ENCODE data around the gene FAM117A.

- TF ChIP-seq POLR2A (IDR thresholded peaks at IDR 0.05; ENCODE audit: low read length): no peak
- TF ChIP-seq, protein P1, sequence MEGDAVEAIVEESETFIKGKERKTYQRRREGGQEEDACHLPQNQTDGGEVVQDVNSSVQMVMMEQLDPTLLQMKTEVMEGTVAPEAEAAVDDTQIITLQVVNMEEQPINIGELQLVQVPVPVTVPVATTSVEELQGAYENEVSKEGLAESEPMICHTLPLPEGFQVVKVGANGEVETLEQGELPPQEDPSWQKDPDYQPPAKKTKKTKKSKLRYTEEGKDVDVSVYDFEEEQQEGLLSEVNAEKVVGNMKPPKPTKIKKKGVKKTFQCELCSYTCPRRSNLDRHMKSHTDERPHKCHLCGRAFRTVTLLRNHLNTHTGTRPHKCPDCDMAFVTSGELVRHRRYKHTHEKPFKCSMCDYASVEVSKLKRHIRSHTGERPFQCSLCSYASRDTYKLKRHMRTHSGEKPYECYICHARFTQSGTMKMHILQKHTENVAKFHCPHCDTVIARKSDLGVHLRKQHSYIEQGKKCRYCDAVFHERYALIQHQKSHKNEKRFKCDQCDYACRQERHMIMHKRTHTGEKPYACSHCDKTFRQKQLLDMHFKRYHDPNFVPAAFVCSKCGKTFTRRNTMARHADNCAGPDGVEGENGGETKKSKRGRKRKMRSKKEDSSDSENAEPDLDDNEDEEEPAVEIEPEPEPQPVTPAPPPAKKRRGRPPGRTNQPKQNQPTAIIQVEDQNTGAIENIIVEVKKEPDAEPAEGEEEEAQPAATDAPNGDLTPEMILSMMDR (IDR thresholded peaks at IDR 0.05): no peak
- TF ChIP-seq EP300 (IDR thresholded peaks at IDR 0.05): no peak
- TF ChIP-seq FOSL2 (IDR thresholded peaks at IDR 0.05): no peak
- TF ChIP-seq FOSL2 (CRISPR knock-in tag; IDR thresholded peaks at IDR 0.05): no peak
- TF ChIP-seq BHLHE40 (IDR thresholded peaks at IDR 0.05; ENCODE audit: low read depth, low read length): no peak
- TF ChIP-seq, protein P2, sequence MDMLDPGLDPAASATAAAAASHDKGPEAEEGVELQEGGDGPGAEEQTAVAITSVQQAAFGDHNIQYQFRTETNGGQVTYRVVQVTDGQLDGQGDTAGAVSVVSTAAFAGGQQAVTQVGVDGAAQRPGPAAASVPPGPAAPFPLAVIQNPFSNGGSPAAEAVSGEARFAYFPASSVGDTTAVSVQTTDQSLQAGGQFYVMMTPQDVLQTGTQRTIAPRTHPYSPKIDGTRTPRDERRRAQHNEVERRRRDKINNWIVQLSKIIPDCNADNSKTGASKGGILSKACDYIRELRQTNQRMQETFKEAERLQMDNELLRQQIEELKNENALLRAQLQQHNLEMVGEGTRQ (IDR thresholded peaks at IDR 0.05): no peak
- TF ChIP-seq, protein P3, sequence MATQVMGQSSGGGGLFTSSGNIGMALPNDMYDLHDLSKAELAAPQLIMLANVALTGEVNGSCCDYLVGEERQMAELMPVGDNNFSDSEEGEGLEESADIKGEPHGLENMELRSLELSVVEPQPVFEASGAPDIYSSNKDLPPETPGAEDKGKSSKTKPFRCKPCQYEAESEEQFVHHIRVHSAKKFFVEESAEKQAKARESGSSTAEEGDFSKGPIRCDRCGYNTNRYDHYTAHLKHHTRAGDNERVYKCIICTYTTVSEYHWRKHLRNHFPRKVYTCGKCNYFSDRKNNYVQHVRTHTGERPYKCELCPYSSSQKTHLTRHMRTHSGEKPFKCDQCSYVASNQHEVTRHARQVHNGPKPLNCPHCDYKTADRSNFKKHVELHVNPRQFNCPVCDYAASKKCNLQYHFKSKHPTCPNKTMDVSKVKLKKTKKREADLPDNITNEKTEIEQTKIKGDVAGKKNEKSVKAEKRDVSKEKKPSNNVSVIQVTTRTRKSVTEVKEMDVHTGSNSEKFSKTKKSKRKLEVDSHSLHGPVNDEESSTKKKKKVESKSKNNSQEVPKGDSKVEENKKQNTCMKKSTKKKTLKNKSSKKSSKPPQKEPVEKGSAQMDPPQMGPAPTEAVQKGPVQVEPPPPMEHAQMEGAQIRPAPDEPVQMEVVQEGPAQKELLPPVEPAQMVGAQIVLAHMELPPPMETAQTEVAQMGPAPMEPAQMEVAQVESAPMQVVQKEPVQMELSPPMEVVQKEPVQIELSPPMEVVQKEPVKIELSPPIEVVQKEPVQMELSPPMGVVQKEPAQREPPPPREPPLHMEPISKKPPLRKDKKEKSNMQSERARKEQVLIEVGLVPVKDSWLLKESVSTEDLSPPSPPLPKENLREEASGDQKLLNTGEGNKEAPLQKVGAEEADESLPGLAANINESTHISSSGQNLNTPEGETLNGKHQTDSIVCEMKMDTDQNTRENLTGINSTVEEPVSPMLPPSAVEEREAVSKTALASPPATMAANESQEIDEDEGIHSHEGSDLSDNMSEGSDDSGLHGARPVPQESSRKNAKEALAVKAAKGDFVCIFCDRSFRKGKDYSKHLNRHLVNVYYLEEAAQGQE (IDR thresholded peaks at IDR 0.05): no peak
- TF ChIP-seq ZFP36 (IDR thresholded peaks at IDR 0.05; ENCODE audit: borderline replicate concordance, partially characterized antibody): no peak
- no peak for TF ChIP-seq JUN (IDR thresholded peaks at IDR 0.05)
Measured at GRCh38 chr17:49748791-49749190, 15.1 kb downstream of the FAM117A start.
